Umbilical cord (tissue), 2 donors: ENCODE results near the gene PSMB3. TPM values are rescaled to one million over a fixed set of nuclear protein-coding genes. Genes with fewer than 3 reads are reported as not detected.
"Not testable (repeated sequence)": the region's sequence is repeated elsewhere in the genome, so short reads cannot be mapped to it uniquely, and the experiment has no call there.

Source experiments
- DNase-seq: peaks from one replicate; pipeline ENCODE4 v3.0.0-alpha.2; 2015; ENCODE audit warnings: low spot score
- total RNA-seq: library from RNA; depleted of rRNA; stranded (reverse); fragments of >200 nt; gene quantifications from one replicate; pipeline ENCODE4 v1.2.3, GENCODE V29; 2014; ENCODE audit warnings: low replicate concordance; ENCODE audit not compliant: insufficient read depth

Gene PSMB3
- total RNA-seq, 1 donor from 2014 or later, result 97.7 TPM

- no peak for DNase-seq
These were observed 36.1 kb upstream of the PSMB3 start for GRCh38 chr17:38716368-38717005.

DNA sequence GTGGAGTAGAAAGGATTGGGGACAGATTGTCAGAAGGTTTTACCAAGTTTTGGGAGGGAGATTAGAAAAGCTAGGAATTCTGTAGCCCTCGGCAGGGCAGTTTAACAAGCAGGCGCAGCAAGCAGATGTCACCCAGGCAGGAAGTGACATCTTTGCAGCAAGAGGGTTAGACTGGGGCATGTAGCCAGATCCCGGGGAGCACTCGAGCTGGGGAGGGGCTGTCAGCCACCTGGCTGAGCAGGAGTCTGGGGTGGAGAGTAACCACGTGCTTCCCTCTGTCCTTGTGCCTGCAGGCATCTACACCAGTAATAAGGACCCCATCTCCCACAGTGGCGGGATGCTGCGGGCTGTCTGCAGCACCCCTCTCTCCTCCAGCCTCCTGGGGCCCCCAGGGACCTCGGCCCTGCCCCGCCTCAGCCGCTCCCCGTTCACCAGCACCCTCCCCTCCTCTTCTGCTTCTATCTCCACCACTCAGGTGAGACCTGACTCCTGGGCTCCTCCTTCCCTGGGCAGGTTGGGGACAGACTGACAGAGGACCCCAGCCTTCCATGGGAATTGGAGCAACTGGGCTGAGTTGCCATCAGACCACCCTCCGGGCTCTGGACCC is 35.3 kb upstream of the PSMB3 start:
- no peak for DNase-seq

DNA sequence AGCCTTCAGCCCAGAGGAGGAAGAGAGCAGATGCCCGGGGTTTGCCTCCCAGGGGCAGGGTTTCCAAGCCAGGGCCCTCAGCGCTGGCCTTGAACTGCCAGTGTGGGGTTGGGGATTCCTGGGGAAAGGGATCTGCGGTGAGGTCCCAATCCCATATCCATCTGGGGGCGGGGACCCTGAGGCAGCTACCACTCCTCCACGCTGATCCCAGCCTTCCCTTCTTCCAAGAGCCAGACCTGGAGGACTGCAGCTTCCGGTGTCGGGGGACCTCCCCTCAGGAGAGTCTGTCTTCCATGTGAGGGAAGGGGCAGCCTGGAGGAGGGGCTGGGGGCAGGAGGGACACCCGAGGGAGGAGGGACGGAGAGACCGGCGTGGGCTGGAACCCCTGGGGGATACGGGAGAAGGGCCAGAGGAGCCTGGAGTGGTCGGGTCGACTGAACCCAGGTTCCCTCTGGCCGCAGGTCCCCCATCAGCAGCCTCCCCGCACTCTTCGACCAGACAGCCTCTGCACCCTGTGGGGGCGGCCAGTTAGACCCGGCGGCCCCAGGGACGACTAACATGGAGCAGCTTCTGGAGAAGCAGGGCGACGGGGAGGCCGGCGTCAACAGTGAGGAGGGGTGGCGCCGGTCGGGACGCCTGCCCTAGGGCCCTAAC is 33.1 kb upstream of the PSMB3 start:
- no peak for DNase-seq

- DNase-seq, result no peak
These were observed 32.4 kb upstream of the PSMB3 start for GRCh38 chr17:38719943-38720641.

DNA sequence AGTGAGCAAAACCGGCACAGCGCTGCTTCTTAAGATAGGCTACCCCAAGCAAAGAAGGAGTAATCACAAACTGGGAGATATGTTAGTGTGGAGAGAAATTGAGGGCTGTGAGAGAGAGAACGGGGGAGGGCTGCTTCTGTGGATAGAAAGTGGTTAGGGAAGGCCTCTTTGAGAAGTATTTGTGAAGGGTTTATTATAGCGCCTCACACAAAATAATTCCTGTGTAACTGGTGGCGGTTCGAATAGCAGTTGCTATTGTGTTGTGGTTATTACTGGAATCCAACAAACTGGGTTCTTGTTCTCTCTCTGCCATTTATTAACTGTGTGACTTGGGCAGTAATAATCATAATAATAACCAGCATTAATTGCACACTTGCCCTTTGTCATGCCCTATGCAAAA is 31.6 kb upstream of the PSMB3 start:
- no peak for DNase-seq

GRCh38 chr17:38721802-38722201 is 30.7 kb upstream of the PSMB3 start:
- DNase-seq, result no peak

GRCh38 chr17:38724337-38724988 is 28.1 kb upstream of the PSMB3 start:
- DNase-seq, result peak; percentile 26

- no peak for DNase-seq
These were observed 27.5 kb upstream of the PSMB3 start for GRCh38 chr17:38725066-38725465.

DNA sequence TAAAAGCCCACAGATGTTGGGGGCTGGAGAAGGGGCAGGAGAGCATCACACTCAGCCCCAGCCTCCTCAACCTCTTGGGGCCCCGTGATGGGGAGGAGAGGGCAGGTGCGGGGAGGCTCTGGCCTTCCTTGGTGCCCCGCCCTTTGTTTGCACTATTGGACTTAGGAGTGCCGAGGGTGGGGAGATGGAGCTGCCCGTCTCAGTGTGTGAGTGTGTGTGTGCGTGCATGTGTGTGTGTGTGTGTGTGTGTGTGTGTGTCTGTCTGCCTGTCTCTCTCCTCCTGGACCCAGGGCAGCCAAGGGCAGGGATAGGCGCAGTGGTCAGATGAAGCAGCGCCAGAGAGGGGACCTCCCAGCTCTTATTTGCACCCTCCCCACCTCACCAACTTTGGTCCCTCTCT is 26.4 kb upstream of the PSMB3 start:
- not testable (repeated sequence) for DNase-seq

GRCh38 chr17:38727736-38728135 is 24.8 kb upstream of the PSMB3 start:
- DNase-seq, result no peak

DNA sequence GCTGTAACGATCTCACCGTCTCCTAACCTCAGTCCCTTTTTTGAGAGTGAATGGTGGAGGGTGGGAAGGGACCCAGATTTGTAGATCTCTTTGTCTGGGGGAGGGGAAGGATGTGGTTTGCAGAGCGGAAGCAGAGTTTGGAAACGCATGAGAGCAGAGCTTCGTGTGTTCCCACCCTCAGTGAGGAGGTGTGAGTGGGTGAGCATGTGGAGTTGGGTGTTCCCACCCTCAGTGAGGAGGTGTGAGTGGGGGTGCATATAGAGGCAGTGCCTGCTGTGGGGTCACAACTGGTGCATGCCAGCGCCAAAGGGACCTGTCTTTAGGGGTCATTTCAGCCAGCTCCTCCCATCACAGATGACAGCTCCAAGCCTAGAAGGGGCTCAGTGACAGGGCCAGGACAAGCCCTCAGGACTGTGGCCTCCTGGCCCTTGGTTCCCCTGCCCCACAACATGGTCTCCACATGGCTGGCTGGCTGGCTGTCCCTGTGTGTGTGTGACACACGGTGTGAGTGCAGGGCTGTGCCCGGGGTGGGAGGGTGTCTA is 24.2 kb upstream of the PSMB3 start:
- no peak for DNase-seq

DNA sequence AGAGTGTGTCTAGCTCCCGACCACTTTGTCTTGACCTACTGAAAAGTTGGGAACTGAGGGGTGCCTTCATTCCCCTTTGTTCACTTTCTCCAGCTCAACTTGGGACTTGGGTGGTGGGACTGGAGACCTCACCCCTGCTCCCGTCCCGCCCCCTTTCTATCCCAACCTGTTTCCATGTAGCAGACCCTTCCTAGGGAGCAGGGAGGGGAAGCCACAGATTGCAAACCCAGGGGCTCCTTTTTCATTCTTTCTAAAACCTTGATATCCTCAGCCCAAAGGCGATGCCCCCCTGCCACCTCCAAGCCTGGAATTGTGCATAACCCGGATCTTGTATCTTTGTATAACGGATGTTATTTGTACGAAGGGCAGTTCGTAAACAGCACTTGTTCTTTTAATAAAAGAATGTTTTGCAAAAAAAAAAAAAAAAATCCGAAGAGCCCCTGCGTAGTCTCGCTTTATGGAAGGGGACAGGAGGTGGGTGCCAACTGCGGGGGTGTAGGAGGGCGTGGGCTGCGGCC is 23.1 kb upstream of the PSMB3 start:
- DNase-seq, result no peak

DNA sequence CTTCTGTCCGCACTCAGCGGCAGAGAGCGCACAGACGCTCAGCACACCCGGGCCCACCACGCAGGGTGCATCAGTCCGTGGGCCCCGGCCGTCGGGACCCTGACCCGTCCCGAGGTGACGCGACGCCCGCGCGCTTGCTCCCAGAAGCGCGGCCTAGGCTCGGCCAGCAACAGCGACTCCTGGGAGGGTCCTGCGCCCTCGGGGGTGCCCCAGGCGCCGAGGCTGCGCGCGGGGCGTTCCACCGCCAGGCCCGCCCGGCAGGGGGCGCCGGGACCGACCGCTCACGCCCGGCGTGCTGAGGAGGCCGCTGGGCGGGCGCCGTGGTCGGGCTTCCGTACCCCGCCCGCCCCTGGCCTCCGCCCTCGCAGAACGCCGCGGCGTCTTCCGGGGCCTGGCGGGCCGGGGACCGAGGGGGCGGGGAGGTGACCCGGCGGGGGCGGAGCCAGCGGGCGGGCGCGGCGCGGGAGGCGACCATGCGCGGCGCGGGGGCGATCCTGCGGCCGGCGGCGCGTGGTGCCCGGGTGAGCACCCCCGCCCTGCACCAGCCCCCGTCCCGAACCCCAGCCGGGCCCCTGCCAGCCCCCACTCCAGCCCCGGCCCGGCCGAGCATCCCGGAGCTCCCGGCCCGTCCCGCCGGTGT is 22.5 kb upstream of the PSMB3 start, which contains the start of gene CISD3:
Gene CISD3 (plus strand): TSS at position 456 of the 640 bp plus-strand sequence. CDS start 18 bp downstream, at position 474.
- peak; percentile 90 for DNase-seq

DNA sequence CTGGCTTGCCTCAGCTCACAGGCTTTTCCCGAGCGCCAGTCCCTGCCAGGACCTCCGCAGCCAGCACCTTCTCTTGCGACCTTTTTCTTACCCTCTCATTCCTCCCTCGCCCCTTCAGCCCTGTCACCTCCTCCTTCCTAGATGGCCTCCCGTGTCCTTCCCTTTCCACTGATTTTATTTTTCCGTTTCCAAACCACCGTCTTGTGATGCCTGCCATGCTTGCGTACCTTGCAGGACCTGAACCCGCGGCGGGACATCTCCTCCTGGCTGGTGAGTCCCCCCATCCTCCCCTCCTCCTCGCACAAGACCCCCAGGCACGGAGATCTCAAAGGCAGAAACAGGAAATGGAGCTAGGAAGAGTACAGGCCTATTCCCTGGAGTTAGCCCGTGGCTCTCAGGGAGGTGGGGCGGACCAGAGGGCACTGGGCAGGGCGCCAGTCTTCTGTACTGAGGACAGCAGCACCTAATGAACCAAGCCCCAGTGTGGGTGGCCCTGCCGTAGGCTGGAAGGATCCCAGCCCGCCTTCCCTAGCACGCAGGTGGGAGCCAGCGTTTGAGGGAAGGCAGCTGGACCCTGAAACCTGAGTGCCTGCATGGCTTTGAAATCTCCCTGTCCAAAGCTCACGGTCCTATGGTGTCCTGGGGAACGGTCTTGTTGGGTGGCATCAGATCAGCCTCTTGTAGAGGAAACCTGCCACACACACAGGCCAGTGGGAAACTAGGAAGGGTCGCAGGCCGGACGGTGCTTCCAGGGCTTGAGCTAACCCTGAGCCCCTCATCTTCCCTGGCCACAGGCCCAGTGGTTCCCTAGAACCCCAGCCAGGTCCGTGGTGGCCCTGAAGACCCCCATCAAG is 21.8 kb upstream of the PSMB3 start:
- peak; percentile 48 for DNase-seq

GRCh38 chr17:38731526-38732294 is 20.8 kb upstream of the PSMB3 start:
- no peak for DNase-seq

GRCh38 chr17:38732376-38733281 is 19.9 kb upstream of the PSMB3 start:
- DNase-seq, result no peak

- no peak for DNase-seq
These were observed 19.1 kb upstream of the PSMB3 start for GRCh38 chr17:38733282-38733981.
